SKM-1 treated with dmso at 0.1 percent for 144 hours (cell line): Measurements from ENCODE around the gene COX14.
"Not testable (repeated sequence)": the region's sequence is repeated elsewhere in the genome, so short reads cannot be mapped to it uniquely, and the experiment has no call there.

Experiments used
- DNase-seq: peaks from one replicate; lab custom pipeline; 2025; ENCODE audit not compliant: unreplicated experiment; lab: John Stamatoyannopoulos, UW

Gene COX14

GRCh38 chr12:50111693-50112455 lies at the start of gene COX14:
Gene COX14, plus strand, starts transcription at chr12:50112236. Its CDS starts 7,808 bp downstream, at chr12:50120044.
- peak; percentile 90 for DNase-seq

DNA sequence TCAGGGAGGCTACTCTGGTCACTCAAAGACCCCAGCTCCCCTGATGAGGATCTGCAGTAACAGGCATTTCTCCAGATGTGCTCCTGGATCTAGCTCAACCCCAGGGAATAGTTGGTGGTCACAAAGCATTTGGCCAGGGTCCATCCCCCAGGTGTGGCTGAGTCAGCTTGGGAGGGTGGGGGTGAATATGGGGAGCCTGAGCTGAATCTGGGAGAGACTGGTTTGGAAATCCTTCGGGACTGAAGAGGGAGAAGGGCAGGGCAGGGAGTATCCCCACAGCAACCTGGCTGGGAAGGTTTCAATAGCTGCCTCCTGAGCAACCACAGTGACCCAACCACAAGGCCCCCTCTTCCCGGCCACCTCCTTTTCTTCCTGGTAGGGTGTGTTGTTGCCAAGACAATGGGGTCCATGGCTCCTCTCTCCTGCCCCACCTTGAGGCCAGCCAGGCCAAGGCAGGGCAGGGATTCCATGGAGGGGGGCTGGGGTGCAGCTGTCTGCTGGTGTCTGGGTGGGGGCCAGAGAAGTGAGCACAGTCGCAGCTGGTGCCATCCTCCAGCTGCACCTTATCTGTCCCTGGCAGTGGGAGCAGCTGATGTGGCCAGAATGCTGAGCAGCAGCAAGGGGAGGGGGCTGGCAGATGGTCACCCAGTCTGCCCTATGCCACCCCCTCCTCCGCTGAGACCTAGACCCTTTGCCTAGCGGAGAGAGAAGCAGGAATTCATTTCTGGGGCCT lies 49.1 kb upstream of the COX14 start:
- DNase-seq = no peak

GRCh38 chr12:50065726-50066310 lies 46.2 kb upstream of the COX14 start:
- DNase-seq = no peak

DNA sequence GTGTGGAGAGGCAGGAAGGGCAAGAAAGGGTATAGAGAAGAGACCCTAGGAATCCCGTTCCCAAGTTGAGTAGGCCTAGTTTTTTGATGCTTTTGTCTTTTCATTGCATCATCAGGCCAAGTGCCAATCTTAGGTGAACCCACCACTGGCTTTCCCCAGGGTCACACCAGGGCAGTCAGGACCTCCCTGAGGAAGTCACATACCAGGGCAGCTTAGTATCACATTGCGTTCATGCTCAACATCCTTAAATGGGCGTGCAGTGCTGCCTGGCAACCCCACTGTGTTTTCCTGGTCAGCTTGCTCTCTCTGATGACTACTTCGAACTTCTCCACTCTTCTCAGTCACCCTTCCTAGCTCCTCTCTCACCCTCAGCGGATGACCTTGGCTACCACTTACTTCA lies 45.6 kb upstream of the COX14 start:
- DNase-seq = no peak

DNA sequence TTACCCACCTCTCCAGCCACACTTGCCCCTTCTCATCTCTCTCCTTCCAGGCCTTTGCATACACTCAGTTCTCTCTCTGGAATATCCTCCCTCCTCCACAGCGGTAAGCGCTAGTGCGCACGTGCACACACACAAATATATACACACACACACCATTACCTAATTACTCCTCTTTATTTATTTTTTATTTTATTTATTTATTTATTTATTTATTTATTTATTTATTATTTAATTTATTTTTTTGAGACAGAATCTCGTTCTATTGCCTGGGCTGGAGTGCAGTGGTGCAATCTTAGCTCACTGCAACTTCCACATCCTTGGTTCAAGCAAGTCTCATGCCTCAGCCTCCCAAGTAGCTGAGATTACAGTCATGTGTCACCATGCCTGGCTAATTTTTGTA lies 43.0 kb upstream of the COX14 start:
- no peak for DNase-seq

GRCh38 chr12:50069539-50069938 lies 42.5 kb upstream of the COX14 start:
- DNase-seq = no peak

GRCh38 chr12:50070314-50071060 lies 41.5 kb upstream of the COX14 start:
- peak; percentile 60 for DNase-seq

GRCh38 chr12:50072198-50072907 lies 39.7 kb upstream of the COX14 start:
- DNase-seq = no peak

GRCh38 chr12:50073206-50073605 lies 38.8 kb upstream of the COX14 start:
- no peak for DNase-seq

DNA sequence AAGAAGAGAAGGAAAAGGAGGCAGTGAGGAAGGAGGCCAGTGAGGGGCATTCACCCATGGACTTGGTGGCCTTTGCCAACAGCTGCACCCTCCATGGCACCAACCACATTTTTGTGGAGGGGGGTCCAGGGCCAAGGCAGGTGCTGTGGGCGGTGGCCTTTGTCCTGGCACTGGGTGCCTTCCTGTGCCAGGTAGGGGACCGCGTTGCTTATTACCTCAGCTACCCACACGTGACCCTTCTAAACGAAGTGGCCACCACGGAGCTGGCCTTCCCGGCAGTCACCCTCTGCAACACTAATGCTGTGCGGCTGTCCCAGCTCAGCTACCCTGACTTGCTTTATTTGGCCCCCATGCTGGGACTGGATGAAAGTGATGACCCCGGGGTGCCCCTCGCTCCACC lies 38.3 kb upstream of the COX14 start:
- DNase-seq = no peak

DNA sequence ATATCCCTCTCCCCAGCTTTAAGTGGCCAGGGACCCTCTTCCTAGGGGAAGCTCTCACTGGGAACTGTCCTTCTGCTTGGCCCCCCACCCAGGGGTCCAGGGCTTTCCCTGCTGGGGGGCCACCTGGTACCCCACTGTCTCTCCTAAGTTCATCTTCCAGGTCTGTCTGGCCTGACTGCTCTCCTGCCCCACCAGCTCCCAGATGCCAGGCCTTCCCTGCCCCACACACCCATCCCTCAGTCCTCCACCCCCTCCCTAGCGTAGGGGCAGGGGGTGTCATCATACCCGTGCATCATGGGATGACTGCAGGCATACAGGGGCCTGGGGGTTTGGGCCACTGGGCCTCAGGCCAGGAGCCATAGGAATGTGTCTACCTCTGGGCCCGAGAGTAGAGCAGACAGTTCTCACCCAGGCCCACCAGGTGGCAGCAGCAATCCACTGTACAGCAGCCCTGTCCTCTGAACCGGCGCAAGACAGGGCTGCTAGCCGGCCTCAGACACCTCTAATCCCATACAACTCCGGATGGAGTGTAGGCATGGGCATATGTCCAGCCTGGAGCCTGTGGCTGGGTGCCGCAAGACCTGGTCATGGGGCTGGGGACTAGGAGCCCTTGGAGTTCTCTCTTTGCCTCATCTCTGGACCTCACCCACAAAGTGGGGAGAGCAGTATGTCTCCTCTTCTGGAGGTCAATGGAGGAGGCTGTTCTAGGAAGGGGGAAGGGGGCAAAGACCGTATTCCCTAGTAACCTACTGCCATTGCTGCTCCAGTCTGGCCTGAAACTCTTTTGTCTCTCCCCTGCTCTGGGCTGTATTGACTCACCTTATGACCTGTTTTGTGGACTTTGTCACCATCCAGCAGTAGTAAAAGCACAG lies 36.9 kb upstream of the COX14 start:
- DNase-seq = peak; percentile 54

GRCh38 chr12:50075808-50076170 lies 36.2 kb upstream of the COX14 start:
- no peak for DNase-seq

GRCh38 chr12:50077099-50077498 lies 34.9 kb upstream of the COX14 start:
- no peak for DNase-seq

GRCh38 chr12:50078281-50078680 lies 33.8 kb upstream of the COX14 start:
- DNase-seq = no peak

- no peak for DNase-seq
Observed at GRCh38 chr12:50079771-50080170, 32.3 kb upstream of the COX14 start.

DNA sequence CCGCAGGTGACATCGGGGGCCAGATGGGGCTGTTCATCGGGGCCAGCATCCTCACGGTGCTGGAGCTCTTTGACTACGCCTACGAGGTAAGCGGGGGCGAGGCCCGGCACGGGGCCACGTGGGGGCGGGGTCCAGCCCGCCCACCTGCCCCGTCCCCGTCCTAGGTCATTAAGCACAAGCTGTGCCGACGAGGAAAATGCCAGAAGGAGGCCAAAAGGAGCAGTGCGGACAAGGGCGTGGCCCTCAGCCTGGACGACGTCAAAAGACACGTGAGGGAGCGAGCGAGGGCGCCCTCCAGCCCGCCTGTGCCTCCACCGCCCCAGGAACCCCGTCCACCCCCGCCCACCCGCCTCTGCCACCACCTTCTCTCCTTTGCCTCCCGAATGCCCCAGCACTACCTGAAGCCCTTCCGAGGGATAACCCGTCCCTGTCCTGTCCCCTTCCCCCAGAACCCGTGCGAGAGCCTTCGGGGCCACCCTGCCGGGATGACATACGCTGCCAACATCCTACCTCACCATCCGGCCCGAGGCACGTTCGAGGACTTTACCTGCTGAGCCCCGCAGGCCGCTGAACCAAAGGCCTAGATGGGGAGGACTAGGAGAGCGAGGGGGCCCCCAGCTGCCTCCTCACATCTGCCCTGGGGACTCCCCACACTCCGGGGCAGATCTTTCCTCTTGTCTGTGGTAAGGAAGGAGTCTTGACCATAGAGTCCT lies 30.8 kb upstream of the COX14 start:
- DNase-seq = no peak

DNA sequence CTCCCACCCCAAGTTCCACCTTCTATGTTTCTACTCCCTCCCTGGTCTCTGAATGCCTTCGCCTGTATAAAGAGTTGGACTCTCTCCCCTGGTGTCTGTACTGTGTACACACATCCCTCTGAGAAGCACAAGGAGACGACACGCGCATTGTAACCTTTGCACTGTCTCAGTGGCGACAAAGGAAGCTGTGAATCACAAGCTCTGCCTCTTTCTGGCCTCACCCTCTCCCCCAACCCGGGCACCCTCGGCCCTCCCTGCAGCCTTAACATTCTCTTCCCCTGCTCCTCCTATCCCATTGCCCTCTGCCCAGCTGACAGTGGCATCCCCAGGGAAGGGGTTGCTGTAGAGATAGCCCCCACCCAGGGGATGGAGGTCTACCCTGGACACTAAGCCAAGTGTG lies 29.4 kb upstream of the COX14 start:
- DNase-seq = no peak

DNA sequence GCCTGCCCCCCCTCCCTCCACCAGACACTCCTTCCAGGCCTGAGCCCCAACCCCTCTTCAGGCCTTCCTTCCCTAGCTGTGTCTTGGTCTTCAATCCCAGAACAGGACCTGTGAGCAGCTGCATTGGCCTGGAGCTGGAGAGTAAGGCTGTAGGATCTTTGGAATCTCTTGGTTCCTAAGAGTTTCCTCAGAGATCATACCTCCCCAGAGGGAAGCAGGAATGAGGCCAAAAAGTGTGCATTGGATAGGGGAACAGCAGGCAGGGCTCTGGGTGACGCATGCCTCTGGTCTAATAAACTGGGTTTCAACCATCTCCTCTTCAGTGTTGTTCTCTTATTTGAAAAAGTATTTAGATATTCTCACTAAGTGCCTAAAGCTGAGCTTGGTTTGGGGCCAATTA lies 28.7 kb upstream of the COX14 start:
- no peak for DNase-seq

GRCh38 chr12:50084409-50084774 lies 27.6 kb upstream of the COX14 start:
- DNase-seq = not testable (repeated sequence)
